Loucy (cell line): ENCODE data around the gene TM9SF2.

ENCODE experiments used
- CTCF ChIP-seq: fragments of 200-600 bp; sonication (generic); conservative IDR thresholded peaks from 2 replicates; pipeline ENCODE4 v1.5.1; 2014; ENCODE audit warnings: mild to moderate bottlenecking, antibody characterized with exemption, low read length
- EZH2phosphoT487 ChIP-seq: fragments of 200-600 bp; IDR thresholded peaks from 2 replicates; pipeline ENCODE4 v1.6.1; 2018; ENCODE audit warnings: antibody characterized with exemption, mild to moderate bottlenecking, moderate library complexity, borderline replicate concordance

- TF ChIP-seq CTCF (no peak), EZH2phosphoT487 (no peak)
Measured at GRCh38 chr13:99489028-99489427, 12.2 kb upstream of the TM9SF2 start.
